ENCODE results near the gene PTPRM. TPM values are rescaled to one million over a fixed set of nuclear protein-coding genes. Genes with fewer than 3 reads are reported as not detected.

Gene PTPRM
- total RNA-seq, 1 experiment from 2014 or later: 6.2 TPM

- no peak overlapping the region for H4K8ac ChIP-seq (replicated peaks; ENCODE audit: insufficient read length, low read depth, low read length)
- no peak overlapping the region for H3K4me2 ChIP-seq (ENCODE audit: insufficient read depth, insufficient read length, low read length)
- no peaks in the 10 kb centered on the region for H3K27me3 ChIP-seq (ENCODE audit: insufficient read depth, low read length)
- no peak overlapping the region for H3K27ac ChIP-seq (ENCODE audit: insufficient read length, low read depth, low read length)
- WGBS (ENCODE audit: extremely low coverage, insufficient read length, low lambda C conversion rate): no CpG with 5 or more reads among the region's 4 CpGs
- H3K79me1 ChIP-seq (ENCODE audit: insufficient read depth, low read depth, low read length, poor library complexity, severe bottlenecking): no peaks in the 10 kb centered on the region
- no peak overlapping the region for H3K18ac ChIP-seq (ENCODE audit: insufficient read length, low read depth, low read length)
- H4K91ac ChIP-seq (ENCODE audit: insufficient read length, low read depth, low read length): no peak overlapping the region
- no peak overlapping the region for H2BK120ac ChIP-seq (ENCODE audit: low read depth, low read length, poor library complexity, severe bottlenecking)
- Mint-ChIP-seq H3K27me3 (ENCODE audit: low read depth) (no peaks in the 10 kb centered on the region), H3K27ac (no peak overlapping the region), H3K4me3 (no peak overlapping the region), H3K36me3 (ENCODE audit: insufficient read depth in 1 of 3, low read depth in 3 of 3) (no peaks in the 10 kb centered on the region), H3K9me3 (no peaks in the 10 kb centered on the region), H3K4me1 (peaks cover 14 to 21% of the 10 kb centered on the region in 2 experiments)
- no peak overlapping the region for H3K14ac ChIP-seq (ENCODE audit: insufficient read depth, low read length)
- no peak for DNase-seq
- no peaks in the 10 kb centered on the region for H4K20me1 ChIP-seq (ENCODE audit: control insufficient read depth, insufficient read depth, insufficient read length)
- no peaks in the 10 kb centered on the region for H3K79me2 ChIP-seq (ENCODE audit: insufficient read depth, low read length)
- H2BK15ac ChIP-seq (ENCODE audit: low read depth, low read length): no peak overlapping the region
- H4K5ac ChIP-seq (ENCODE audit: insufficient read length, low read depth, low read length): no peak overlapping the region
- no peaks in the 10 kb centered on the region for H3K9me3 ChIP-seq (ENCODE audit: control insufficient read depth, low read depth, low read length)
- H3K4me1 ChIP-seq (ENCODE audit: insufficient read depth, low read length): peaks cover 3% of the 10 kb centered on the region; the same call in 1 of the 2 replicates
- TF ChIP-seq, protein P1, sequence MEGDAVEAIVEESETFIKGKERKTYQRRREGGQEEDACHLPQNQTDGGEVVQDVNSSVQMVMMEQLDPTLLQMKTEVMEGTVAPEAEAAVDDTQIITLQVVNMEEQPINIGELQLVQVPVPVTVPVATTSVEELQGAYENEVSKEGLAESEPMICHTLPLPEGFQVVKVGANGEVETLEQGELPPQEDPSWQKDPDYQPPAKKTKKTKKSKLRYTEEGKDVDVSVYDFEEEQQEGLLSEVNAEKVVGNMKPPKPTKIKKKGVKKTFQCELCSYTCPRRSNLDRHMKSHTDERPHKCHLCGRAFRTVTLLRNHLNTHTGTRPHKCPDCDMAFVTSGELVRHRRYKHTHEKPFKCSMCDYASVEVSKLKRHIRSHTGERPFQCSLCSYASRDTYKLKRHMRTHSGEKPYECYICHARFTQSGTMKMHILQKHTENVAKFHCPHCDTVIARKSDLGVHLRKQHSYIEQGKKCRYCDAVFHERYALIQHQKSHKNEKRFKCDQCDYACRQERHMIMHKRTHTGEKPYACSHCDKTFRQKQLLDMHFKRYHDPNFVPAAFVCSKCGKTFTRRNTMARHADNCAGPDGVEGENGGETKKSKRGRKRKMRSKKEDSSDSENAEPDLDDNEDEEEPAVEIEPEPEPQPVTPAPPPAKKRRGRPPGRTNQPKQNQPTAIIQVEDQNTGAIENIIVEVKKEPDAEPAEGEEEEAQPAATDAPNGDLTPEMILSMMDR (conservative IDR thresholded peaks at IDR 0.05): peak; percentile 40; the same call in 2 of the 3 replicates
- H2BK5ac ChIP-seq (ENCODE audit: insufficient read length, low read length): no peak overlapping the region
- no peak overlapping the region for H2AK5ac ChIP-seq (ENCODE audit: insufficient read length, low read length)
- peak overlapping the region; percentile 24 for H2AFZ ChIP-seq (ENCODE audit: low read length)
- H3K4ac ChIP-seq (ENCODE audit: low read depth, low read length): no peak overlapping the region
- H2BK12ac ChIP-seq (ENCODE audit: insufficient read length, low read depth, low read length): no peak overlapping the region
- H2BK20ac ChIP-seq (ENCODE audit: low read depth, low read length, poor library complexity, severe bottlenecking): no peak overlapping the region
- H3K9ac ChIP-seq (ENCODE audit: extremely low read depth, insufficient read length, low read length): no peak overlapping the region
- H3K23ac ChIP-seq (ENCODE audit: insufficient read length, low read depth, low read length): no peak overlapping the region
- no peak overlapping the region for H3T11ph ChIP-seq (ENCODE audit: low read length)
- H3K23me2 ChIP-seq (ENCODE audit: insufficient read length, low read depth, low read length, poor library complexity, severe bottlenecking): no peaks in the 10 kb centered on the region
- no peak overlapping the region for H3K56ac ChIP-seq (ENCODE audit: insufficient read length, low read depth, low read length)
Measured at GRCh38 chr18:8402237-8402636, 835.1 kb downstream of the PTPRM start.
